Head of caudate nucleus (tissue), 42 donors: ENCODE results near the gene HEBP1.

ENCODE experiments used
- DNase-seq, 42 donors: peaks; one replicate each; pipeline versions ENCODE4 v3.0.0 to v3.0.0-alpha.2; 2020 to 2021; ENCODE audit warnings: mixed read lengths in 7 of 42
- intact Hi-C: fragments of 100-400 bp; cut with DNase I; formaldehyde crosslinking; loops from one replicate; pipeline ENCODE4 v1.15.0; 2022

The HEBP1 gene

DNA sequence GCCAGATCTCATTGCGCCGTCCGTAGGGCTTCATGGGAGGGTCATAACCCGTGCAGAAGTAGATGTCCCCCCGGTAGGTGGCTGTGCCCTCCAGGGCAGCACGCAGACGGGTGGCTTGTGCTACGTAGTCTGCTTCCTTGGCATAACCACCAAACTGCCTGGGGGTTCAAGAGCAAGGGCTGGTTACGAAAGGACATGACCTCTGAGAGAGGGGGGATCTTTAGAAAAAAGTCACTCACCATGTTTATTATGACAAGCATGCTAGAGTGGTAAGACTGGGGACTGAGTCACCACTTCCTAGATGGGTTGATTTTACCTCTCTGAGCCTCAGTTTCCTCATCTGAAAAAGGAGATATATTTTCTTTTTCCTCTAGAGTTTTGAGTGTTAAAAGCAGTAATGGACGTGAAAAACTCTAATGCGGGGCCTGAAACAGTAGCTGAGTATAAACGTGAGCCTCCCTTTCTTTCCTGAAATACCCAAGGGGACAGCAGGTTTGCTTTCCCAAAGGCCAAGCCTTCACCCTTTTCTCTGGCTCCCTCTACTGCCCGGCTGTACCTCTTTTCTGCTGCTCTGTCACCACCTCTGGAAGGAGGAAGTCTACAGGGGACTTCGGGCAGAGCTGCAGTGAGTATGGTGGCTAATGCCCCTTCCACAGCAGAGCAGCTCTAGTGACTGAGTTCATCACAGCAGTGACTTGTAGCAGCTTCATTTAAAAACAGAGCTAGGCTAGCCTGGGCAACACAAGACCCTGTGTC, 24.6 kb downstream of the HEBP1 start:
- intact Hi-C loops, result loop anchor here (2.0 kb wide), 1 partner anchor 59 kb away; no protein-coding TSS in a partner anchor
- peak in 41 of 42 donors; percentile 34 to 88 (median 68) for DNase-seq

DNA sequence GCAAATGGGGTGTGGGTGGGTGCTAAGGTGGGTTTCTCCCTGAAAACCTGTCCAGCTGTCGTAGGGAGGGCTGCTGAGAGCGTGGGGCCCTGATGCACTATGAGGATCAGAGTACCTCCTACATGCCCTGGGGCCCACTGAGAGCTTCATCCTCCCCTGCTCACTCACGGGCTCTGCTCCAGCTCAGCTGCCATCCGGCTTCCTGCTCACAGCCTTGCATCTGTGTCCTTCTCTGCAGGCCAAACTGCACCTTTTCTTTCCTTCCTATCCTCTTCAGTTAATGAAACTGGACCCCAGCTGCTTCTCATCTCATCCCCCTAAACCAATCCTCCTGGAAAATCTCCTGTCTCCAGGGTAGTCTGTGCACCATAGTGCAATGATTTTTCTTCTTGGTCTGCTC, 25.9 kb downstream of the HEBP1 start:
- DNase-seq, result peak in 4 of 42 donors; percentile 14 to 32 (median 26)
- intact Hi-C loops, result loop anchor here (2.0 kb wide), 1 partner anchor 57 kb away; no protein-coding TSS in a partner anchor

DNA sequence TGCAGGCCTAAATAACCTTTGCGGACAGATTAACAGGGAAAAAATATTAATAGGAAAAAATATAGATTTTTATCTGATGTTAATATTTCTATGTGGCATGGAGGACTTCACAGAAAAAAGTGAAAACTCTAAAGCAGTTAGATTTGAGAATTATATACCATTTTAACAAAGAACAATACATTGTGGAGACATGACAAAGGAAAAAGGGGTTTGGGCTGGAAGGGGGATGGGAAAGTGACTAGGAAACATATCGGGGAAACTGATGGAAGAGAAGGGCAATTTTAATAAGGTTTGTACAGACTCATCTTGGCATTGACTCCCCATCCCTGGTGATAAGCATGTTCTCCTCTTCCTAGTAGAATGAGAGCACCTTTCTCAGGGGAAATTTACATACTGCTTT, 27.0 kb downstream of the HEBP1 start:
- intact Hi-C loops, result no loop called here

DNA sequence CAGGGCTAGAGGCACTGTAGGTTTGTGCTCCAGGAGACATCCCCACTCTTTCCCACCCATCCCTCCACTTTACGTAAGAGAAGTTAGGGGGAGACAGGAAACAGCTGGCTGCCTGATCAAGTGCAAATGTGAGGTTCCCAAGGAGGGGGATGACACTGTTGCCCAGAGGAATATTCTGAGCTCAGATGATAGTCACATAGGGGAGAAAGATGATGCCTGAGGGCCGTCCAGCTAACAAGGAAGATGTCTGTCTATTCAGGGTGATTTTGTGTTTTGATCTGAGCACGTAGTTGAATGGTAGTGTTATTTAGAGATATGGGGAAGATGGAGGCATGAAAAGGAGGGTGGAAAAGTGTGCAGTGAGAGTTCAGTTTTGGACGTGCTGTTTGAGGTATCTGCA, 34.2 kb downstream of the HEBP1 start:
- DNase-seq, result peak in 1 of 42 donors; percentile 21
- intact Hi-C loops, result no loop called here

More for the DNA sequence above, 27.0 kb downstream of the HEBP1 start:
- no peak for DNase-seq

DNA sequence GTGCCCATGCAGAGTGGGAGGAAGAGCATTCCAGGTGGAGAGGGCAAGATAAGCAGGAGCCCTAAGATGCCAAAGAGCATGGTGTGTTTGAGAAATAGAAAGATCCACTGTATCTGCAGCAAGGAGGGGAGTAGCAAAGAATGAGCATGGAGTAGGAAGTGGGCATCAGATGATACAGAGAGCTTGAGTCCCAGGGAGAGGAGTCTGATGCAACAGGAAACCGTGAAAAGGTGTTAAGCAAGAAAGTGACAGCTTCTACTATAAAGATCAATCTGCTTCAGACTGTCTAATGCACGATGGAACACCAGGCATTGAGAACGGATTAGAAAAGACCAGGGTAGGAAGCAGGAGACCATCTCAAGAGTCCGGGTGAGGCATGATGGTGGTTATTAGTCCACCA, 35.8 kb downstream of the HEBP1 start:
- intact Hi-C loops, result no loop called here

DNA sequence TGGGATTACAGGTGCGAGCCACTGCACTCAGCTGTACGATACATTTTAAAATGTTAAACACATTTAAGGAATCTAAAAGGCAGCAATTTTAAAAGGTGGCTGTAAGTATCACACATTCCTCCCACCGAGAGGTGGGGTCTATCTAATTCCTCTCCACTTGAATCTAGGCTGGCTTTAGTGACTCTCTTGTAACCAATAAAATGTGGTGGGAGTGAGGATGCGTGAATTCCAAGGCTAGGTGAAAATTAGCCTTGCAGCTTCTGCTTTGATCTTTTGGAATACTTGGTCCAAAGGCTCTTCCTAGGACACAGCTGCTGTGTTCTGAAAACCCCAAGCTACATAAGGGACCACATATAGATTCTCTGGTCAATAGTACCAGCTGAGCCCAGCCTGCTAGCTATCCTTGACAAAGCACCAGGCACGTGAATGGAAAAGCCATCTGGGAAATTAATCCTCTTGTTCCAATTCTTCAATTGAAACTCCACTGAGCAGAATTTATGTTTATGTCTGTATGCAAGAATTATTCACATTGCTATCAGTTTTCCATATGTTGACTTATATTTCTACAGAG, 39.3 kb downstream of the HEBP1 start:
- intact Hi-C loops, result no loop called here
- DNase-seq, result no peak

More for the DNA sequence above, 35.8 kb downstream of the HEBP1 start:
- DNase-seq, result no peak

DNA sequence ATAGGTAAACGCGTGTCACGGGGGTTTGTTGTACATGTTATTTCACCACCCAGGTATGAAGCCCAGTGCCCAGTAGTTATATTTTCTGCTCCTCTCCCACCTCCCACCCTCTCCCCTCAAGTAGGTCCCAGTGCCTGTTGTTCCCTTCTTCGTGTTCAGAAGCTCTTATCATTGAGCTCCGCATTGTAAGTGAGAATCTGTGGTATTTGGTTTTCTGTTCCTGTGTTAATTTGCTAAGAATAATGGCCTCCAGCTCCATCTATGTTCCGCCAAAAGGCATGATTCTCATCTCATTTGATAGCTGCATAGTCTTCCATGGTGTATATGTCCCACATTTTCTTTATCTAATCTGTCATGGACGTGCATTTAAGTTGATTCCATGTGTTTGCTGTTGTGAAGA, 41.2 kb downstream of the HEBP1 start:
- intact Hi-C loops, result no loop called here
- DNase-seq, result no peak

DNA sequence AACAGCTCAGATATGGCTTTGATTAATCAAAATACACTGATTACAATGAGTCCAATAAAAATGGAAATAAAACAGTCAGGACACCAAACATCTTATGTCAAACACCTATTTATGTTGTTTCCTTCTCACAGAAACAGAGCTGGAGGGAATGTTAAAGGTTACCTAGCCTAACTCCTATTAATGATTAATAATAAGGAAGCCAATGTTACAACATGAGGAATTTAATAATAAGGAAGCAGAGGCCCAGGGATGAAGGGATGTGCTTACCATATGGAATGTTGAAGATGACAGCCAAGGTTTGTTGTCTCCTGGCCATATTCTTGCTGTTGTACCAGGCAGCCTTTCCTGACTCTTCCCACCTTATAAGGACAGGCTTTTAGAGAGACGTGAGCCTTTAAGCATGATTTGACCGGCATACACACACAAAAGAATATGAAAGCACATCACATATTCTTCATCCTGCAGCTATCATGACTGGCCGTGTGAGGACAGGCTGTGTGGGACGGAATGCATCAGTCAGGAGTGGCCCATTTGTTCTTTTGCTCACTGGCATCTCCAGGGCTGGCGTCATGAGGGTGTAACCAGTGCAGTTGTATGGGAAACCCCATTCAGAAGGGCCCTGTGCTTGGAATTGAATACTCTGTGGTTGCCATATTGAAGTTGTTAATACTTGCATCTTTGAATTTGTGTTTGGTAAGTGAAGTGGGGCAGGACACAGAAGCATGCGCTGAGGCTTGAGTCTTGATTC, 45.0 kb downstream of the HEBP1 start:
- DNase-seq, result no peak
- intact Hi-C loops, result no loop called here

DNA sequence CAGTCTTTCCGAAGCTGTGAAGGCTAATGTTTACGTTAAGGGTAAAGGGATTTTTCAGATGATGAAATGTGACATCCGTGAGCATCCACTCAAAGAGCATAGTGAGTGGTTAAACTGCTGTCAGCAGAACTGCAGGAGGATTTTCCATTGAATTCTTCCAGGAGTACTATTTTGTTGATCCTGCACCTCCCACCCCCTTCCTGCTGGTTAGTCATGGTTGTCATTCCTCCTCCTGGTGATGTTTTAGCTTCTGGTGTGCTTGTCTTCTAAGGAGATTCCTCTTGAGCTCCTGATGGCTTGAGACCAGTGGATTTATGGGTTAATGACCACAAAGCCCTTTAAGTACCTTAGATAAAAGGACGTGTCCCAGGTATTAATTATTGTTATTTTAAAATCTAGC, 45.7 kb downstream of the HEBP1 start:
- no peak for DNase-seq
- intact Hi-C loops, result no loop called here

DNA sequence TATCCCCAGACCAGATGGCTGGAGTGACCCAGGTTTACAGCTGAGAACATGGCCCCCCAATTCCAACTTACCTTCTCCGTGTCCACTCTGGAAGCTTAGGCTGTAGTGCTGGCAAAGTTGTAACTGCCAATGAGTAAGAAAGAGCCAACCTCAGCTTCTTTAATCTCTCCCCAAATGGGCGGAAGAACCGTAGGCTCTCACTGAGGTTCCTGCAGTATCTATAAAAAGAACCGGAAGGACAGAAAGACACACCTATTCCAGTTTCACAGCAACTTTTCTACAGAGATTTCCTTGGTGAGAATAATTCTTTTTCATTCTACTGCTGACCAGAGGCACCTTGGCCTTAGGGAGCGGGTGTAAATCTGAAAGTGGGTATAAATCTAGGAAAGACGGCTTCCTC, 48.0 kb downstream of the HEBP1 start, which contains the start of gene GPRC5D:
TSS of gene GPRC5D (minus strand) at position 135 of the 400 bp plus-strand sequence. CDS start 1,786 bp downstream, outside the sequence.
- DNase-seq, result no peak
- intact Hi-C loops, result no loop called here

DNA sequence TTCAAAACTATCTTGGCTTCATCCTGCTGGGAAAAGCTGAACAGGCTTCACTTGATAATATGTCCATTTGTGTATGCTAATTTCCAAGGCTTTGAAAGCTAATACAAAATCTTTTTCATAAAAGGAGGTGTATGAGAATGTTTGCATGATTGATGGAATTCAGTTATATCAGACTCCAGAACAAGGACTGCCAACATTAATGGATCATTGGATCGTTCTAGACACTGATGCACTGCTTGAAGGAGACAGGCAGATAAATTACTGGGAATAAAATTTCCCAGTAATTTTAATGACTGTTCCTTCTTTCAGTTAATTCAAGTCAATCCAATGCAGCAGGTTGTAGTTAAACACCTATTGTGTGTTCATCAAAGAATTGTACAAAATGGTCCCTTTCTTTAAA, 48.6 kb downstream of the HEBP1 start:
- DNase-seq, result no peak
- intact Hi-C loops, result no loop called here

DNA sequence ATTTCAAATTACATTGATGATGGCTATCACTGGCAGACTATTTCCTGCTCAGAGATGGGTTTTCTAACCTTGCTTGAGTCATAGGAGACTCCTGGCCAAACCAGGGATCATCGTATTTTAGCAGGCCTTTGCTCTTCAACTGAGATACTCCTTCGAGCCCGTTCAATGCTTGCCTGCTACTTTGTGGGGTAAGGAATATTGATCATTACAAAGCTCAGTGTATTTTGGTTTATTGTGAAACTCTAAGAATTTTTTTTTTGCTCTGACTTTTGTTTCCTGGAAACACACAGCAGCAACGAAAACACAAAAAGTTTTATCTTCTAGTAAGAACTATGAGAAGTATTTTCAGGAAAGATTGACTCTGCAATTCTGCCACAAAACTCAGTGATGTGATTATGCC, 52.2 kb downstream of the HEBP1 start:
- no peak for DNase-seq
- intact Hi-C loops, result no loop called here

DNA sequence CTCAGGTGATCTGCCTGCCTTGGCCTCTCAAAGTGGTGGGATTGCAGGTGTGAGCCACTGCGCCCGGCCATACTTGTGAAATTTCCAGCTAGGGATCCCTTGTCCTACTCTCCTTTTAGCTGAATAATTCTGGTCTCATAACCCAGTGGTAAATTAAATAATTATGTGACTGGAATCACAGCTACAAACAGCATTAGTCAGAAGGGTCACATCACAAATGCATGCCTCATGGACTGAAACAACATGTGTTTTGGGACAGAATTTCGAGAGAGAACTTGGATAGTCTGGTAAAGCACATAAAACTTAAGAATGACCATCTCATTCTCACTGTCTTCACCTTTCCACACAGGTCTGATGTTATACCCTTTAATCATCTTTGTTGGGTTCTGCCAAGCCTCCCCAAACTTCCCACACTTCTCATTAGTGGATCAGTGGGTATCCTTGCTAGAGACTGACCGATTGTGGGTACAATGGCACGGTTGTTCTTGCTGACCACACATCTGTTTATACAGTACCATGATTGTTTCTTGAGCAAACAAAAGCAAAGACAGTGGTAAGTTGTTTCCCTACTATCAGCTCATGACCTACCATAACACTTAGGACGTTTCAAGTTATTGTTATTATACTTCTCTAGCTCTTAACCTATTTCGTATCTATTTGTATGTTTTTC, 53.2 kb downstream of the HEBP1 start:
- peak in 37 of 42 donors; percentile 17 to 88 (median 69) for DNase-seq
- intact Hi-C loops, result no loop called here

DNA sequence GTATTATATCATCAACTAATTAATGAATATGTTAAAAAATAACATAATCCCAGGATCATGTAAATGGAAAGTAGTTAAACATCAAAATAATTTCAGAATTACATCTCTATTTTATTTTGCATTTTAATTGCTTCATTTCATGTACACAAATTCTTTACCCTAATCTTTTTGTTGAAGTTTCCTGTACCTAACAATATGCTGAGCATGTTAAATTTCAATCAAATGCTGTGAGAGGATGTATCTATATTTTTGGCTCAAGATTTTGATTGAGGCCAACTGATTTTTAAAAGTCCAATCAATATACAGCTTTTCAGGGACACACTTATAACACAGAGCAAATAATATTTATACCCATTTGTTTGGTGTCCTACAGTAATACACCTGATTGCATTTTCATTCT, 54.5 kb downstream of the HEBP1 start:
- no peak for DNase-seq
- intact Hi-C loops, result no loop called here

DNA sequence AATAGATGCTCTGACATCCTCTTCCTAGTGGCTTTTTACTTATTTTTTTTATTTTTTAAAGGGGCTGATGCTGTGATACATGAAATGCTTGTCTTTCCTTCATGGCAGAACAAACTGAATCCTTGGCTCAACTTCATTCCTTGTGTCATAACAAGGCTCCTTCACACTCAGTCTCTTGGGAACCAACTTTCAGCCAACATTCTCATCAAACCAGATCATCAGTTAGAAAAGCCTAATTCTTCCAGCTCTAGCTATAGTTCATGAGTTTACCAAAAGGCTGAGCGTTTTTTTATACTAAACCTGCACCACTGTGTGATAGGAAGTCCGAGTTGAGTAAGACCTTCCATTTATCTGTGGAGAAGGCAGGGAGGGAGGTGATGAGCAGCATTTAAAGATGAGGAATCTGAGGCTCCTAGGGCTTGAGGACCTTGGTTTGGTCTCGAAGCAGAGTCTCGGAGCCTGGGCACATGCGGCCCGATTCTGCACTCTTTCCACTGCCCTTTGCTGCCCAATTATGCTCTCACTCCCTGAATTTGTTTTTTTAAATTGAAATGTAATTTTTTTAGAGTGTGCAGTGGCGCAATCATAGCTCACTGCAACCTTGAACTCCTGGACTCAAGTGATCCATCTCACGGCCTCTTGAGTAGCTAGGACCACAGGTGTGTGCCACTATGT, 56.3 kb downstream of the HEBP1 start:
- DNase-seq, result peak in 1 of 42 donors; percentile 20

DNA sequence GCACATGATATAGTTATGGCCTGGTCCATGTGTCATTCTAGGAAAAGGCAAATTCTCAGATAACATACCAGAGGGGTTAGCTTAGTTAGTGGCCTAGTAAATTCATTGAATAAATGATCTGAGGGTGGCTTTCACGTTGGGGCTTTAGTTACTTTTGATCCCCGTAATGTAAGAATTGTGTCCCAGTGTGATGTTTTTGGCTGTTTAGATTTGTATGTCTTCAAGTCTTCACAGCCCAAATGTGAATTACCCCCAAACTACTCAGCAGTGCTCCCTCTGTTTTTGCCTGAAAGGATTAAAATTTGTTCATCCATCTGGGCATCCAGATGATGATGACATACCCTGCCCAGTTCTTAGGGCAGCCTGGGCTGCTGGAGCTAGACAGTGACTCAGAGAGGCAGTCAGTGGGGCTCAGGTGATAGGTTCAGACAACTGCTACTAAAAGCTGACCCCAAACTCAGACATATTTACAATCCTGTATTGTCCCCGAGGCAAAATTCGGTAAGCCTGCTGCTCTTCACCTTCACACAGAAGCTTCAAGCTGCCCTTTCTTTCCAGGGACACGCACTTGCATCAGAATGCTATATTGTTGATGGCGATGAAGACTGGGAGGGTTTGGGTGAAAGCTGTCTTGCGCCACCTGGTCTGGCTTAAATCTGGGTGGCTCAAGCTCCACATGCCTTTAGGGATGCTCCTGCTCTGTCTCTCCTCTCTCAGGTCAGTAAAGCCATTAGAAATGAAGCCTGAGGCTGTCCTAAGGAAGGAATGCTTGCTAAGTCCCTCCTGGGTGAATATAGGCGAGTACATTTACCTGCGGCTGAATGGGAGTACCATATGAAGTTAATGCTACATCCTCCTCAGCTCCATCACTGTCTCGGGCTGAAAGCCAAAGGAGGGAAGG, 58.4 kb downstream of the HEBP1 start:
- DNase-seq, result peak in 1 of 42 donors; percentile 26
- intact Hi-C loops, result no loop called here

More for the DNA sequence above, 56.3 kb downstream of the HEBP1 start:
- intact Hi-C loops, result no loop called here

DNA sequence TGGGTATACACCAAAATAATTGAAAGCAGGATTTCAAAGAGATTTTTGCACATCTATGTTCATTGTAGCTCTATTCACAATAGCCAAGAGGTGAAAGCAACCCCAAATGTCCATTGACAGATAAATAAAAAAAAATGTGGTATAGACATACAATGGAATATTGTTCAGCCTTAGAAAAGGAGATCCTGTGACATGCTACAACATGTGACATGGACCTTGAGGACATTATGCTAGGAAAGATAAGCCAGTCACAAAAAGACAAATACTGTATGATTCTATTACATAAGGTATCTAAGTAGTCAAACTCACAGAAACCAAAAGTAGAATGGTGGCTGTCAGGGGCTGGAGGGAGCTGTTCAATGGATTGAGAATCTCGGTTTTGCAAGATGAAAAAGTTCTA, 60.2 kb downstream of the HEBP1 start:
- intact Hi-C loops, result no loop called here
- DNase-seq, result peak in 1 of 42 donors; percentile 3

DNA sequence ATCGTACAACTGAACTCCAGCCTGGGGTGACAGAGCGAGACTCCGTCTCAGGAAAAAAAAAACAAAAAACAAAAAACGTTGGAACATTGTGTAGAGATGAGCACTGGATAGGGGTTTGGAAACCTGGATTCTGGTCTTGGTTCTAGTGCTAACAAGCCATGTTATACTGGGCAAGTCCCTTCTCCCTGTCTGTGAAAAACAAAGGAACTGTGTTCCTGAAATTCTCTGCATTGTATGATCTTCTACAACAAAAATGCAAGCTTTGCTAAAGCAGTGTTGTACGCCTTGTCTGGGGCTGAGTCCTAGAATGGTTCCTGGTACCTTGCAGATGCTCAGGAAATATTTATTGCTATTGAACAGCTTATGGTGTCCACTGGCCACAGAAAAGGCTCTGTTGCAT, 61.5 kb downstream of the HEBP1 start:
- peak in 1 of 42 donors; percentile 22 for DNase-seq
- intact Hi-C loops, result no loop called here
